SH-SY5Y (cell line): ENCODE results near the gene MICAL3.

Source experiments
- GATA2 ChIP-seq: IDR thresholded peaks from 2 replicates; pipeline ENCODE4 v1.6.1; 2011; ENCODE audit warnings: mild to moderate bottlenecking, low read depth, low read length
- GATA3 ChIP-seq: IDR thresholded peaks from 2 replicates; pipeline ENCODE4 v1.6.1; 2011; ENCODE audit warnings: low read depth, mild to moderate bottlenecking, low read length, moderate library complexity

- TF ChIP-seq GATA3 (no peak), GATA2 (no peak)
Measured at GRCh38 chr22:18070041-18070440, 45.7 kb upstream of the MICAL3 start.
